Progenitor cell of endocrine pancreas (in vitro differentiated cells): ENCODE results near the gene ISLR. TPM values are rescaled to one million over a fixed set of nuclear protein-coding genes. Genes with fewer than 3 reads are reported as not detected.
A peak's percentile ranks its signal among the peaks of the same experiment; 100 is the strongest.

ENCODE experiments used
- DNase-seq: peaks from one replicate; pipeline ENCODE4 v3.0.0; 2021; ENCODE audit warnings: low spot score; ENCODE audit not compliant: unreplicated experiment
- H3K27ac Mint-ChIP-seq: 2 replicates; pipeline ENCODE4 v1.8.0; 2021; ENCODE audit warnings: mild to moderate bottlenecking, moderate library complexity, mixed read lengths
- H3K27me3 Mint-ChIP-seq: 2 replicates; pipeline ENCODE4 v1.8.0; 2021; ENCODE audit warnings: mixed read lengths
- H3K36me3 Mint-ChIP-seq: 2 replicates; pipeline ENCODE4 v1.8.0; 2022; ENCODE audit warnings: mixed read lengths; ENCODE audit not compliant: insufficient read depth
- H3K4me1 Mint-ChIP-seq: 2 replicates; pipeline ENCODE4 v1.8.0; 2021; ENCODE audit warnings: low read depth, mixed read lengths
- H3K4me3 Mint-ChIP-seq: 2 replicates; pipeline ENCODE4 v1.8.0; 2021; ENCODE audit warnings: low read depth, mild to moderate bottlenecking, moderate library complexity, mixed read lengths
- H3K9me3 Mint-ChIP-seq: 2 replicates; pipeline ENCODE4 v1.8.0; 2021; ENCODE audit warnings: low read depth, mixed read lengths
- total RNA-seq: library from RNA; stranded (reverse); gene quantifications from 2 replicates; pipeline ENCODE4 v1.2.1, GENCODE V29; 2021
- TF ChIP-seq, protein P1 (sequence below): fragments of 200-600 bp; sonication (generic); IDR thresholded peaks from one replicate; pipeline ENCODE4 v1.5.0; 2021; ENCODE audit warnings: antibody characterized with exemption, mild to moderate bottlenecking; ENCODE audit not compliant: unreplicated experiment

The ISLR gene
- total RNA-seq, 1 donor from 2014 or later: not detected

DNA sequence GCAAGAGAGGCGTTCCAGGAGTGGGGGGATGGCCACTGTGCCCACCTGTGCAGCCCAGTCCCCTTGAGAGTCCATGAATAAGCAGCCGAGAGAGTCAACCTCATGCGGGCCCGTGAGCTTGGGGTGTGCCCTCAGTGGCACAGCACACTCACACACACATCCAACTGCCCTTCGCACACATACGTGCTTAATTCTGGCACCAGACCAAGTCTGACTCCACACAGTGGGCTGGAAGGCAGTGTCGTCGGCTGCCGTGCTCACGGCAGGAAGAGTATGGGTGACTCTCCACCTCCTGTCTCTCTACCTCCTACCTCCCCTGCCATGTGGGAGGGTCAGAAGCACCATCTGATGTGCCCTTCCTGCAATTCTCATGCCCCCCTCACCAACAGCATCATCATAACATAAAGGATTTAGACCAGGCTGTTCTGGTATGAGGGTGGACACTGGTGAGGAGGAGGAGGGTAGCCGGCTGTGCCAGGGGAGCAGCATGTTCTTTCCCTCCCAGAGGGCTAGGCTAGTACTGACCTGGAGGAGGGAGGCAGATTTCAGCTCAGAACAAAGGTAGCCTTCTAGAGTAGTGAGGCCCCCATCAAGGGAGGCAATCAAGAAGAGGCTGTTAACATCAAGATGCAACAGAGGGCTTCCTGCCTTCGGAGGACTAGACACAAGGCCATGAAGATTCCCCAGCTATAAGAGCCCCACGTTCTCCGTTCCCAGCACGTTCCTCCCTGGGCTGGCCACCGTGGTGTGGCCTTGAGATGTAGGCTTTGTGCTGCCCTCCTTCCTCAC lies 34.3 kb downstream of the ISLR start:
- H3K4me1 Mint-ChIP-seq: peaks cover 30% of the 10 kb centered on the region
- H3K9me3 Mint-ChIP-seq: no peaks in the 10 kb centered on the region
- TF ChIP-seq, protein P1, sequence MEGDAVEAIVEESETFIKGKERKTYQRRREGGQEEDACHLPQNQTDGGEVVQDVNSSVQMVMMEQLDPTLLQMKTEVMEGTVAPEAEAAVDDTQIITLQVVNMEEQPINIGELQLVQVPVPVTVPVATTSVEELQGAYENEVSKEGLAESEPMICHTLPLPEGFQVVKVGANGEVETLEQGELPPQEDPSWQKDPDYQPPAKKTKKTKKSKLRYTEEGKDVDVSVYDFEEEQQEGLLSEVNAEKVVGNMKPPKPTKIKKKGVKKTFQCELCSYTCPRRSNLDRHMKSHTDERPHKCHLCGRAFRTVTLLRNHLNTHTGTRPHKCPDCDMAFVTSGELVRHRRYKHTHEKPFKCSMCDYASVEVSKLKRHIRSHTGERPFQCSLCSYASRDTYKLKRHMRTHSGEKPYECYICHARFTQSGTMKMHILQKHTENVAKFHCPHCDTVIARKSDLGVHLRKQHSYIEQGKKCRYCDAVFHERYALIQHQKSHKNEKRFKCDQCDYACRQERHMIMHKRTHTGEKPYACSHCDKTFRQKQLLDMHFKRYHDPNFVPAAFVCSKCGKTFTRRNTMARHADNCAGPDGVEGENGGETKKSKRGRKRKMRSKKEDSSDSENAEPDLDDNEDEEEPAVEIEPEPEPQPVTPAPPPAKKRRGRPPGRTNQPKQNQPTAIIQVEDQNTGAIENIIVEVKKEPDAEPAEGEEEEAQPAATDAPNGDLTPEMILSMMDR: no peak
- peak overlapping the region; percentile 71 for H3K27ac Mint-ChIP-seq
- no peak for DNase-seq
- peaks cover 41% of the 10 kb centered on the region for H3K27me3 Mint-ChIP-seq
- no peaks in the 10 kb centered on the region for H3K36me3 Mint-ChIP-seq
- peak overlapping the region; percentile 32 for H3K4me3 Mint-ChIP-seq

DNA sequence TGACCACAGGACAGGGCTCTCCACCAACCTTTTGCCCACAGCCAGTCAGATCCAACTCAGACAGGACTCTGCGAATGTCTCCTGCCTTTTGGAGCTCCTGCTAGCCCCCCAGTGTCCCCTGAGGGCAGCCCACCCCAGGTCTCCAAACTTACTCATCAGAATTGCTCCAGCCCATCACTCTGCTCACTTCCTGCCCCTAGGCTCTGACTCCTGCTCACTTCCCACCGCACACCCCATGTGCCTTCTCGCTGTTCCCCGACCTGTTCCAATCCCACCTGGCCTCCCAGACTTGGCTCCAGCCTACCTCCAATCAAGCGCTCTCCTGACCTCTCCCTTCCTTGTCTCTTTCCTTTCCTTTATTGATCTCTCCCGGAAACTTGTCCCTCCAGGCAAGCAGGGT lies 35.0 kb downstream of the ISLR start:
- TF ChIP-seq, protein P1: no peak
- Mint-ChIP-seq H3K9me3 (no peaks in the 10 kb centered on the region), H3K4me3 (peak overlapping the region; percentile 32), H3K27me3 (peaks cover 34% of the 10 kb centered on the region), H3K27ac (peak overlapping the region; percentile 71), H3K36me3 (no peaks in the 10 kb centered on the region), H3K4me1 (peaks cover 25% of the 10 kb centered on the region)
- no peak for DNase-seq

DNA sequence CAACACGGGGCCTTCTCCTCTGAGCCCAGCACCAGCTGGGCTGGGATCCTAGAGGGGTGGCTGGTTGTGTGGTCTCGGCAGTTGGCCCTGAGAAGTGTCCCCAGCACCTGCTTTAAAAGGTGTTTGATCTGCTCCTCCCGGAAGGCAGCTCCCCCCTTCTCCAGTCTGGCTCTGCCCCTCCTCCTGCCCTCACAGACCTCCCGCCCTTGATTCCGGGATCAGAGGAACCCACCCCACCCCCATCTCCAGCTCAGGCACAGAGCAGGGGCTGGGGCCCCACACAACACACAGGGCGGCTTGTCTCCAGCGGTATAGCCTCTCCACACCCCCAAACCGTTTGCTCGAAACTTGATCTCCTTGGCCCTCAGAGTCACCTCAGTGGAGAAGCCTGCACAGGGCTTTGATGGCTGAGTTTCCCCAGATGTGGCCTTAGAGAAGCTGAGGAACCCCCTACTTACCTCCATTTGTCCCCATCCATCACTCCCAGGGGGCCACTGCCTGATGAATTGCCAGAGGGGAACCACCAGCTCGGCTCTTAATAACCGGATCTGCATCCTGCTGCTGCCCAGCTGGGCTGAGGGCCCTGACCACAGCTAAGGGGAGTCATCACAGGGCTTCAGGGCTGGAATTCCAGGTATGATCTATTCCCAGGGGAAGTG lies 35.5 kb downstream of the ISLR start:
- Mint-ChIP-seq H3K36me3 (no peaks in the 10 kb centered on the region), H3K9me3 (no peaks in the 10 kb centered on the region), H3K27me3 (peaks cover 29% of the 10 kb centered on the region), H3K27ac (peak overlapping the region; percentile 71), H3K4me1 (peaks cover 28% of the 10 kb centered on the region), H3K4me3 (peak overlapping the region; percentile 32)
- TF ChIP-seq, protein P1: no peak
- no peak for DNase-seq

DNA sequence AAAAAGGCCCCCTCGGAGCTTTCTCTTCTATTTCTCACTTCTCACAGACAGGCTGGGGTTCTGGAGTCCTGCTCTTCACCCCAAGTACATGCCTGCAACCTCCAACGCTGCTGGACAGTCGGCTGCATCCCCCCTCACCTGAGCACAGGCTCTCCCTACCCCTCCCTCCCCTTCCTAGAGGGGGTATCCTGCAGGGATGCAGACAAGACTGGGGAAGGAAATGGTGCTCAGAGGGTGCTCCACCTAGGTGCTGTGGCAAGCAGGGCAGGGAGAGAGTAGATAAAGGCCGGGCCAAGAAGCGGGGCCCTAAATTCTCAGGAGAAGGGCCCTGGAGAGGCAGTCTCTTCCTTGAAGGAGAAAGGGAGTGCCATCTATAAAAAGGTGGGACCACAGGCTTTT lies 36.0 kb downstream of the ISLR start:
- Mint-ChIP-seq H3K9me3 (no peaks in the 10 kb centered on the region), H3K27me3 (peaks cover 26% of the 10 kb centered on the region), H3K4me3 (peak overlapping the region; percentile 32), H3K4me1 (peaks cover 29% of the 10 kb centered on the region), H3K27ac (peak overlapping the region; percentile 71), H3K36me3 (no peaks in the 10 kb centered on the region)
- TF ChIP-seq, protein P1: no peak
- DNase-seq: no peak

DNA sequence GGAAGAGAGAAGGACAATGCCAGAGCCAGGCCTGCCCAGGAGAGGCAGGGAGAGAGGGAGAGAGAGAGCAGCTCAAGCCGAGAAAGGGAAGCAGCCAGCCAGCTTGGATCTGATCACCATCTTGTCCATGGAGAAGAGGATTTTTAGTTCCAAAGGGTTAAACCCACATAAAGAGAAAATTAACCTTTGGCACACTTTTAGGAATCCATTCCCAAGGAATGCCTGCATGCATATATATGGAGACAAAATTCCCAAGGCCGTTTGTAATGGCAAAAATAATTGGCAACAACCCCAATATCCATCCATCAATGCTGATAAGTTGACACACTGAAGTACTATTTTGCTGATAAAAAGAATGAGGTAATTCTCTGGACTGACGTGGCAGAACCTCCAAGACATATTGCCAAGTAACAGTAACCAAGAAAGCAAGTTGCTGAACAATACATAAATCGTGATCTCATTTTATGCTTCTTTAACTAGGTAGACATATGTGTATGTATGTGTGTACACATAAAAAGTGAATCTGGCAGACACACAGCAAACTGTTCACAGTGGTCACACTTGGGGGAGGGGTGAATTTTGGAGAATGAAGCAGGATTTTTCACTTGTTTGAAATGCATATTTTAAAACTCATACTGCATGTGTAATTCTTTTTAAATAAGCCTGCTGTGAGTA lies 36.6 kb downstream of the ISLR start:
- Mint-ChIP-seq H3K36me3 (no peaks in the 10 kb centered on the region), H3K27me3 (peaks cover 22% of the 10 kb centered on the region), H3K4me1 (peaks cover 34% of the 10 kb centered on the region), H3K9me3 (no peaks in the 10 kb centered on the region), H3K4me3 (peak overlapping the region; percentile 3), H3K27ac (peak overlapping the region; percentile 71)
- TF ChIP-seq, protein P1: no peak
- no peak for DNase-seq
